Omental fat pad (tissue), 4 donors: ENCODE data around the gene GNL2. TPM values are rescaled to one million over a fixed set of nuclear protein-coding genes. Genes with fewer than 3 reads are reported as not detected.

Experiments used
- ATAC-seq: fragments of 150-250 bp; one replicate; pipeline ENCODE4 v1.9.1; 2016; ENCODE audit warnings: mild to moderate bottlenecking, moderate library complexity; ENCODE audit not compliant: low FRiP score
- DNase-seq: peaks from one replicate; pipeline ENCODE4 v3.0.0-alpha.2; 2019; ENCODE audit warnings: low spot score
- total RNA-seq, 4 donors: library from RNA; depleted of rRNA; stranded (reverse); fragments of >200 nt; gene quantifications; one replicate each; pipeline ENCODE4 v1.1.0, GENCODE V29; 2016
- TF ChIP-seq, protein P1 (sequence below), 3 donors: fragments of 450-650 bp; IDR thresholded peaks; one replicate each; pipeline ENCODE4 v1.5.1; 2016 to 2017; ENCODE audit warnings: antibody characterized with exemption in 3 of 3, mild to moderate bottlenecking in 3 of 3, moderate library complexity in 2 of 3

Gene GNL2
- total RNA-seq = 100 to 1,000 TPM in 1 of 4 donors, 10 to 100 TPM in 3; 39.6 to 142 (median 48.1) TPM

DNA sequence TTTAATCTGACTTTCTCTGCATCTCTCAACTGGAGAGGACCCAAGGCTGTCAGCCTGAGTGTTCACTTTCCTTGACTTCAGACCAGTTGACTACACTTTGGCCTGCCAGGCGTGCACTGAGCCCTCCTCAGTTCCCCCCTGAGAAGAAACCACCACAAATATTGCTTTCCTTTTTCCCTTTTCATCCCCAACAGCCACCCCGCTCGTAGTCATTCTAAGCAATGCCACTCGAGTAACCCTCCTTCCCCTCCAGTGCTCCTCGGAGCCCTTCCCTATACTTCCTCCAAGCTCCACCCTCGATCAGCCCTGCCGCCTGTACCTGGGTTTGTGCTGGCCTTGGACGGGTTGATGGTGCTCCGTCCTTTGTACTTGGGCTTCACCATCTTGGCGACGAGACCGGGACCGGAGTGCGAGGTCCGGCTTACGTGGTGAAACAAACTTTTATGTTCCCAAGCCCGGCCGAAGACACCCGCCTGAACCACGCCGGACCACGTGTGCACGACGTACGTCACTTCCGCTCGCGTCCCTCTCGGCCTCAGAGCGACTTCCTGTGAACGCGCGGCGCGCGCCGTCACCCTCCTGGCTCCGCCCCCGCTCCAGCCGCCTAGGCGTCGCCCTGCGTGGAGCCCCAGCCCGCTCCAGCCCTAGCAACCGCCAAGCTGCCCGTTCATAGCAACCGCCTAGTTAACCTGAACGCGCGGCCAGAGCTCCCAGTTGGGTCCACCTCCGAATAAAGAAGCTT lies at the start of gene GNL2:
Gene GNL2, minus strand, starts transcription at position 498 of the 742 bp plus-strand sequence. Its CDS starts 115 bp downstream, at position 383.
- TF ChIP-seq, protein P1, sequence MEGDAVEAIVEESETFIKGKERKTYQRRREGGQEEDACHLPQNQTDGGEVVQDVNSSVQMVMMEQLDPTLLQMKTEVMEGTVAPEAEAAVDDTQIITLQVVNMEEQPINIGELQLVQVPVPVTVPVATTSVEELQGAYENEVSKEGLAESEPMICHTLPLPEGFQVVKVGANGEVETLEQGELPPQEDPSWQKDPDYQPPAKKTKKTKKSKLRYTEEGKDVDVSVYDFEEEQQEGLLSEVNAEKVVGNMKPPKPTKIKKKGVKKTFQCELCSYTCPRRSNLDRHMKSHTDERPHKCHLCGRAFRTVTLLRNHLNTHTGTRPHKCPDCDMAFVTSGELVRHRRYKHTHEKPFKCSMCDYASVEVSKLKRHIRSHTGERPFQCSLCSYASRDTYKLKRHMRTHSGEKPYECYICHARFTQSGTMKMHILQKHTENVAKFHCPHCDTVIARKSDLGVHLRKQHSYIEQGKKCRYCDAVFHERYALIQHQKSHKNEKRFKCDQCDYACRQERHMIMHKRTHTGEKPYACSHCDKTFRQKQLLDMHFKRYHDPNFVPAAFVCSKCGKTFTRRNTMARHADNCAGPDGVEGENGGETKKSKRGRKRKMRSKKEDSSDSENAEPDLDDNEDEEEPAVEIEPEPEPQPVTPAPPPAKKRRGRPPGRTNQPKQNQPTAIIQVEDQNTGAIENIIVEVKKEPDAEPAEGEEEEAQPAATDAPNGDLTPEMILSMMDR (IDR thresholded peaks at IDR 0.05) = no peak
- ATAC-seq (peak; percentile 98), DNase-seq (peak; percentile 86)

DNA sequence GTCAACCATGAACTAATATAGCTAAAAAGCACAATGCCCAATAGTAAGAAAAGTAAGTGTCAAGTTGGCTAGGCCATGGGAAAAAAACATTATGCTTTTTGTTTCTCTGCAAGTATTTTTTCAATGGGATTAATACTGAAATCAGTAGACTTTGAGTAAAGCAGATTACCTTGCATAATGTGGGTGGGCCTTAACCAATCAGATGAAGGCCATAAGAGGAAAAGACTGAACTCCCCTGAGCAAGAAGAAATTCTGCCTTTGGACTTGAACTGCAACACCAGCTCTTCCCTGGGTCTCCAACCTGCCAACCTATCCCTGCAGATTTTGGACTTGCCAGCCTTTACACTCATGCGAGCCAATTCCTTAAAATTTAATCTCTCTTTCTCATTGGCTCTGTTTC lies 45.3 kb upstream of the GNL2 start:
- ATAC-seq (no peak), DNase-seq (no peak)
- TF ChIP-seq, protein P1 (IDR thresholded peaks at IDR 0.05) = no peak

DNA sequence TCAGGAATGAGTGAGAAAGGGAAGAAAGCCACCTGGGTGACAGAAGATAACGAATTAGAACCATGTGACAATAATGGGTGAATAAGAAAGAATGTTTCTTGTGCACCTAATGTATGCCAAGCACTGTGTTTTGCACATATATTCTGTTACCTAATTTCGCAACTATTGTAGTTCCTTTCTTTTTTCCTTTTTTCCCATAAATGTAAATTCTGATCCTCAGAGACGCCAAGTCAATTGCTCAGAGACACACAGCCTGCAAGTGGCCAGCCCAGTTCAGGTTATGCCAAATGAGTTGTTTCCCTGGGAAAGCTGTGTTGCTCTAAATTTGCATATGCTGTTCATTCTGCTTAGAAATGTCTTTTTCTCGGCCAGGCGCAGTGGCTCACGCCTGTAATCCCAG lies 40.7 kb upstream of the GNL2 start:
- TF ChIP-seq, protein P1 (IDR thresholded peaks at IDR 0.05) = no peak
- DNase-seq = no peak
- ATAC-seq = no peak

DNA sequence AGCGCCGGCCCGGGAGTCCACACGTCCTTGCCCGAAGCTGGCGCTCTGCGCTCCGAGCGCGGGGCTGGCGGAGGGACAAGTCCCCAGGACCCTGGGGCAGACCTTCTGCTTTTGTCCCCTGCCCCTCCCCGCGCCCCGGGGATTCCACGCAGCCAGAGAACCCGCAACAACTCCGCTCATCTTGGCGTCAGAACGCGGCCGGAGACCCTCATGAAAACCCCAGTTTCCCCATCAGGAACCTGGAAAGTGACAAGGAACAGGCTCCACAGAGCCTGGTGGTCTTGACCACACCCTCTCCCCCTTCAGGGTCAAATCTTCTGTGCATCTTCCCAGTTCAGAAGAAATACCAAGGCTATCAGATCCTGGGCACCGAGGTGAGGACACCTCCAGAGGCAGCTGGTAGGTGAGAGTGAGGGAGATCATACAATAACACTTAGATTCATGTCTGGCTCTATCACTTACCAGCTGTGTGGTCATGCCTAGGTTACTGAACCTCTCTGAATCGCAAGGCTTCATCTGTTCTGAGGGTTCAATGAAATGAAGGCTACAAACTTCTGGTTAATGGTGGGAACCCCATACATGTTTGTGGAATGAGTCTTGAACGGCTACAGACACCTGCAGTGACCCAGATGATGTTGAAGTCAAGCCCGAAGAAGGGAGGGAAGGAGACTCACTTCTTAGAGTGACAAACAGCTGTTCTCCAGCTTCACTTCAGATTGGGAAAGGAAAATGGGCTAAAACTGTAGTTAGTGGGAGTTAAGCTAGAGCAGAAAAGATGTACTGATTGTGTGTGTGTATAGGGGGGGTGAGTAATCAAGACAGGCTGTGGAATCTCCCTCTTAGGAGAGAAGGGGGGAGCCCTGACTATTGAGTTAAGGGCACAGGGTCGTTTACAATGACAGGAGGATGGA lies 39.5 kb upstream of the GNL2 start:
- TF ChIP-seq, protein P1 (IDR thresholded peaks at IDR 0.05) = no peak
- DNase-seq = no peak
- ATAC-seq = no peak

DNA sequence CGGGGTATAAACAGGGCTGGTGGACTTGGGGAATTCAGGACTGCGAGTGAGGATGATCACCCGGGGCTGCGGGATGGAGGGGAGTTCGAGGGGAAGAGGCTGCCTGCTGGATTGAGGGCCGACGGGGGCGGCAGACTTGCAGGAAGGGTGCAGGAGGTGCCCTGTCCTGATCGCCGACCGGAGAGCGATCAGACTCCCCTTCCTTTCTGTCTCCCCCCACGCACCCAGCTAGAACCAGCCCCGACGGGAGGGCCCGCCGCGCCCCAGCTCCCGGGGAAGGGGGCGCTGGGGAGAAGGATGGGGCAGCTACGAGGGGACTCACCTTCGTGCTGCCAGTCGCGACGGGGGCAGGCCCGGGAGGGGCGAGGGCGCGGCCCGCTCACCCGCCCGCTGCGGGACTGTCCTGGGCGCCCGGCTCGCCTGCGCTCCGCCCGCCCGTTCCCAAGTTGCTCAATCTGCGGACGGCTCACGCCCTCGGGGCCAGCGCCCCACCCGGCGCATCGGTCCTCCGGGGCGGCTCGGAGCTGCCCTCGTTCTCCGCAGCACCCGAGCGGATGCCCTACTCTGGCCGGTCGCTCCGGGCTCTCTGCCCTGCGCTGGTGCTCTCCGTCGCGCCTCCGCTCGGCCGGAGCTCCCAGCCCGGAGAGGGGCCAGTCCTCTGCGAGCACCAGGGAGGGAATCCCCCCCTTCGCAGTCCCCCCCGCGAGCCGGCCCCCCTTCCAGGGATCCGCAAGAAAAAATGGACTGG lies 38.7 kb upstream of the GNL2 start, which contains the start of gene RSPO1:
Gene RSPO1, minus strand, starts transcription at position 649 of the 748 bp plus-strand sequence. CDS start 5,231 bp downstream, outside the sequence.
- ATAC-seq (peak; percentile 80), DNase-seq (no peak)
- TF ChIP-seq, protein P1 (IDR thresholded peaks at IDR 0.05) = no peak

DNA sequence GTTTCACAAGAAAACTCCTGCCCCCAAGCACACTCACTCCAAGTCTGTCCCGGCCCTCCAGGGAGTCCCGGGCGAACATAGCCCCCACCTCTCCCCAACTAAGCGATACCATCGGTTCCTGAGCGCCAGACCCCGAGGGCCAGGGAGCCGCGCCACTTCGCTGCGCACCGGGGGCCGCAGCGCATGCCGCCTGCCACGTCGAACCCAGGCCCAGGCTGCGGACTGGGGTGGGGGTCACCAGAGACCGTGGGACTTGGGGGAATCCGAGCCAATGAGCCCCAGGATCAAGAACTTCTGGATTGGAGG lies 38.2 kb upstream of the GNL2 start:
- DNase-seq (no peak), ATAC-seq (peak; percentile 43)
- TF ChIP-seq, protein P1 (IDR thresholded peaks at IDR 0.05) = no peak
